ENCODE measurements around the gene SERGEF.

GRCh38 chr11:17831228-17831627 is 181.6 kb downstream of the SERGEF start:
- TF ChIP-seq USF2 (IDR thresholded peaks at IDR 0.05; ENCODE audit: borderline replicate concordance, low read depth, low read length) = no peak
- TF ChIP-seq ATF3 (IDR thresholded peaks at IDR 0.05; ENCODE audit: borderline replicate concordance, extremely low read depth, low read depth, low read length) = no peak
- TF ChIP-seq CTCF (IDR thresholded peaks at IDR 0.05 in 2 of 3, conservative IDR thresholded peaks at IDR 0.05 in 1 of 3; ENCODE audit: control insufficient read depth in 2 of 3, extremely low read depth in 1 of 3, insufficient read depth in 1 of 3, low read depth in 3 of 3, low read length in 3 of 3) = no peak
- no peak for TF ChIP-seq ZBTB40 (IDR thresholded peaks at IDR 0.05; ENCODE audit: borderline replicate concordance)
- TF ChIP-seq ZBTB4 (CRISPR knock-in tag; IDR thresholded peaks at IDR 0.05) = no peak
- TF ChIP-seq TBL1XR1 (IDR thresholded peaks at IDR 0.05; ENCODE audit: low read depth, low read length) = no peak
- TF ChIP-seq CEBPB (IDR thresholded peaks at IDR 0.05; ENCODE audit: borderline replicate concordance in 1 of 2, low read depth in 2 of 2, low read length in 2 of 2) = no peak
- no peak for TF ChIP-seq ZNF24 (IDR thresholded peaks at IDR 0.05)
- TF ChIP-seq FOXM1 (IDR thresholded peaks at IDR 0.05; ENCODE audit: low read depth, low read length) = no peak
- TF ChIP-seq TAF1 (IDR thresholded peaks at IDR 0.05; ENCODE audit: borderline replicate concordance, low read depth, low read length) = no peak
- no peak for TF ChIP-seq NRF1 (conservative IDR thresholded peaks at IDR 0.05; ENCODE audit: low read depth, low read length)
